Bronchial epithelial cell (primary cell): ENCODE measurements around the gene PRR36. TPM values are rescaled to one million over a fixed set of nuclear protein-coding genes. Genes with fewer than 3 reads are reported as not detected.

Experiments used
- DNase-seq: peaks from one replicate; pipeline ENCODE4 v3.0.0-alpha.2; 2010; ENCODE audit warnings: low read depth
- FAIRE-seq: peaks from 2 replicates; lab custom pipeline; 2011; peaks lifted over from hg19 to GRCh38; lab: Jason Lieb, UNC
- H3K27me3 ChIP-seq: 2 replicates; pipeline ENCODE4 v1.5.1; 2011; ENCODE audit warnings: low read length; ENCODE audit not compliant: control insufficient read depth, insufficient read depth
- H3K36me3 ChIP-seq: 2 replicates; pipeline ENCODE4 v1.5.1; 2011; ENCODE audit warnings: low read length; ENCODE audit not compliant: control insufficient read depth, insufficient read depth
- H3K4me3 ChIP-seq: 2 replicates; pipeline ENCODE4 v1.5.1; 2011; ENCODE audit warnings: mild to moderate bottlenecking, low read depth, low read length, control low read depth
- CTCF ChIP-seq: IDR thresholded peaks from 2 replicates; pipeline ENCODE4 v1.5.1; 2011; ENCODE audit warnings: mild to moderate bottlenecking, moderate library complexity, low read length, control low read depth, inconsistent platforms; ENCODE audit not compliant: insufficient read depth, severe bottlenecking
- total RNA-seq: library from RNA; depleted of rRNA; stranded (reverse); fragments of >200 nt; gene quantifications from 2 replicates; pipeline ENCODE4 v1.2.1, GENCODE V29; 2014

PRR36 gene
- total RNA-seq, 1 donor from 2014 or later, result not detected

- no peak for TF ChIP-seq CTCF
- no peak for DNase-seq
- FAIRE-seq, result no peak
- H3K27me3 ChIP-seq, result peaks cover 2% of the 10 kb centered on the region
- peak overlapping the region; percentile 49 for H3K4me3 ChIP-seq
- H3K36me3 ChIP-seq, result peaks cover 5% of the 10 kb centered on the region
Measured at GRCh38 chr19:7916955-7917266, 42.7 kb upstream of the PRR36 start.

- peak overlapping the region; percentile 49 for H3K4me3 ChIP-seq
- TF ChIP-seq CTCF, result no peak
- FAIRE-seq (no peak), DNase-seq (no peak)
- H3K27me3 ChIP-seq, result peaks cover 2% of the 10 kb centered on the region
- H3K36me3 ChIP-seq, result peaks cover 2% of the 10 kb centered on the region
Measured at GRCh38 chr19:7916103-7916954, 42.1 kb upstream of the PRR36 start.

GRCh38 chr19:7915250-7916102 lies 41.3 kb upstream of the PRR36 start:
- Histone ChIP-seq H3K4me3 (peak overlapping the region; percentile 49), H3K27me3 (peaks cover 2% of the 10 kb centered on the region)
- TF ChIP-seq CTCF, result no peak

GRCh38 chr19:7914598-7915045 lies 40.4 kb upstream of the PRR36 start, which contains the start of gene TGFBR3L:
TGFBR3L (plus strand) TSS chr19:7914830.
- no peak for TF ChIP-seq CTCF
- H3K27me3 ChIP-seq, result peaks cover 2% of the 10 kb centered on the region
- H3K36me3 ChIP-seq, result peaks cover 7% of the 10 kb centered on the region
- H3K4me3 ChIP-seq, result no peak within 1 kb of the TSS
- FAIRE-seq (no peak), DNase-seq (no peak)

More at GRCh38 chr19:7915250-7916102, 41.3 kb upstream of the PRR36 start:
- DNase-seq, result no peak
- no peak for FAIRE-seq
- peaks cover 5% of the 10 kb centered on the region for H3K36me3 ChIP-seq

- DNase-seq, result no peak
- no peak overlapping the region for H3K4me3 ChIP-seq
- H3K27me3 ChIP-seq, result peaks cover 2% of the 10 kb centered on the region
- H3K36me3 ChIP-seq, result peaks cover 7% of the 10 kb centered on the region
- no peak for FAIRE-seq
- TF ChIP-seq CTCF, result no peak
Measured at GRCh38 chr19:7914099-7914498, 39.9 kb upstream of the PRR36 start.
